ENCODE results near the gene RASGRP1. TPM values are rescaled to one million over a fixed set of nuclear protein-coding genes. Genes with fewer than 3 reads are reported as not detected.

RASGRP1 gene
- total RNA-seq, 1 experiment from 2014 or later = 2.8 TPM

- no peak overlapping the region for H3K27ac Mint-ChIP-seq
- no peaks in the 10 kb centered on the region for H3K36me3 Mint-ChIP-seq
- ATAC-seq (no peak), DNase-seq (ENCODE audit: low spot score) (no peak)
- ChIA-PET POLR2A (interaction anchor here (0.6 kb wide), 1 partner anchor 887 kb away, joined by 3 read pairs; no protein-coding TSS in a partner anchor), CTCF (interaction anchor here (1.7 to 2.1 kb wide), 2 partner anchors 132 to 563 kb away, joined by 3 to 15 read pairs; no protein-coding TSS in a partner anchor)
- H3K9me3 Mint-ChIP-seq = no peaks in the 10 kb centered on the region
- H3K27me3 Mint-ChIP-seq (ENCODE audit: low read depth) = peaks cover 12% of the 10 kb centered on the region
- H3K4me3 Mint-ChIP-seq = no peak overlapping the region
- H3K4me1 Mint-ChIP-seq = peaks cover 18% of the 10 kb centered on the region
- TF ChIP-seq, protein P1, sequence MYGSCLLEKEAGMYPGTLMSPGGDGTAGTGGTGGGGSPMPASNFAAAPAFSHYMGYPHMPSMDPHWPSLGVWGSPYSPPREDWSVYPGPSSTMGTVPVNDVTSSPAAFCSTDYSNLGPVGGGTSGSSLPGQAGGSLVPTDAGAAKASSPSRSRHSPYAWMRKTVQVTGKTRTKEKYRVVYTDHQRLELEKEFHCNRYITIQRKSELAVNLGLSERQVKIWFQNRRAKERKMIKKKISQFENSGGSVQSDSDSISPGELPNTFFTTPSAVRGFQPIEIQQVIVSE (CRISPR knock-in tag; IDR thresholded peaks at IDR 0.05; ENCODE audit: borderline replicate concordance) = no peak
- no peak for TF ChIP-seq SMAD4 (CRISPR knock-in tag; IDR thresholded peaks at IDR 0.05)
- TF ChIP-seq MAX (CRISPR knock-in tag; IDR thresholded peaks at IDR 0.05) = no peak
- TF ChIP-seq MLX (CRISPR knock-in tag; IDR thresholded peaks at IDR 0.05) = no peak
- TF ChIP-seq ATF1 (CRISPR knock-in tag; IDR thresholded peaks at IDR 0.05) = no peak
- TF ChIP-seq AFF4 (CRISPR knock-in tag; IDR thresholded peaks at IDR 0.05; ENCODE audit: borderline replicate concordance) = no peak
- TF ChIP-seq, protein P2, sequence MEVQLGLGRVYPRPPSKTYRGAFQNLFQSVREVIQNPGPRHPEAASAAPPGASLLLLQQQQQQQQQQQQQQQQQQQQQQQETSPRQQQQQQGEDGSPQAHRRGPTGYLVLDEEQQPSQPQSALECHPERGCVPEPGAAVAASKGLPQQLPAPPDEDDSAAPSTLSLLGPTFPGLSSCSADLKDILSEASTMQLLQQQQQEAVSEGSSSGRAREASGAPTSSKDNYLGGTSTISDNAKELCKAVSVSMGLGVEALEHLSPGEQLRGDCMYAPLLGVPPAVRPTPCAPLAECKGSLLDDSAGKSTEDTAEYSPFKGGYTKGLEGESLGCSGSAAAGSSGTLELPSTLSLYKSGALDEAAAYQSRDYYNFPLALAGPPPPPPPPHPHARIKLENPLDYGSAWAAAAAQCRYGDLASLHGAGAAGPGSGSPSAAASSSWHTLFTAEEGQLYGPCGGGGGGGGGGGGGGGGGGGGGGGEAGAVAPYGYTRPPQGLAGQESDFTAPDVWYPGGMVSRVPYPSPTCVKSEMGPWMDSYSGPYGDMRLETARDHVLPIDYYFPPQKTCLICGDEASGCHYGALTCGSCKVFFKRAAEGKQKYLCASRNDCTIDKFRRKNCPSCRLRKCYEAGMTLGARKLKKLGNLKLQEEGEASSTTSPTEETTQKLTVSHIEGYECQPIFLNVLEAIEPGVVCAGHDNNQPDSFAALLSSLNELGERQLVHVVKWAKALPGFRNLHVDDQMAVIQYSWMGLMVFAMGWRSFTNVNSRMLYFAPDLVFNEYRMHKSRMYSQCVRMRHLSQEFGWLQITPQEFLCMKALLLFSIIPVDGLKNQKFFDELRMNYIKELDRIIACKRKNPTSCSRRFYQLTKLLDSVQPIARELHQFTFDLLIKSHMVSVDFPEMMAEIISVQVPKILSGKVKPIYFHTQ (CRISPR knock-in tag; IDR thresholded peaks at IDR 0.05) = no peak
- TF ChIP-seq TCF7 (CRISPR knock-in tag; IDR thresholded peaks at IDR 0.05; ENCODE audit: low read depth) = no peak
- TF ChIP-seq, protein P3, sequence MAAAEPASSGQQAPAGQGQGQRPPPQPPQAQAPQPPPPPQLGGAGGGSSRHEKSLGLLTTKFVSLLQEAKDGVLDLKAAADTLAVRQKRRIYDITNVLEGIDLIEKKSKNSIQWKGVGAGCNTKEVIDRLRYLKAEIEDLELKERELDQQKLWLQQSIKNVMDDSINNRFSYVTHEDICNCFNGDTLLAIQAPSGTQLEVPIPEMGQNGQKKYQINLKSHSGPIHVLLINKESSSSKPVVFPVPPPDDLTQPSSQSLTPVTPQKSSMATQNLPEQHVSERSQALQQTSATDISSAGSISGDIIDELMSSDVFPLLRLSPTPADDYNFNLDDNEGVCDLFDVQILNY (CRISPR knock-in tag; IDR thresholded peaks at IDR 0.05) = no peak
- no peak for TF ChIP-seq HMGXB4 (CRISPR knock-in tag; IDR thresholded peaks at IDR 0.05)
- TF ChIP-seq GRHL2 (CRISPR knock-in tag; IDR thresholded peaks at IDR 0.05; ENCODE audit: insufficient replicate concordance, severe bottlenecking) = no peak
- no peak for TF ChIP-seq JAZF1 (CRISPR knock-in tag; IDR thresholded peaks at IDR 0.05)
- TF ChIP-seq CBFB (CRISPR knock-in tag; IDR thresholded peaks at IDR 0.05; ENCODE audit: low read depth) = no peak
- TF ChIP-seq, protein P4, sequence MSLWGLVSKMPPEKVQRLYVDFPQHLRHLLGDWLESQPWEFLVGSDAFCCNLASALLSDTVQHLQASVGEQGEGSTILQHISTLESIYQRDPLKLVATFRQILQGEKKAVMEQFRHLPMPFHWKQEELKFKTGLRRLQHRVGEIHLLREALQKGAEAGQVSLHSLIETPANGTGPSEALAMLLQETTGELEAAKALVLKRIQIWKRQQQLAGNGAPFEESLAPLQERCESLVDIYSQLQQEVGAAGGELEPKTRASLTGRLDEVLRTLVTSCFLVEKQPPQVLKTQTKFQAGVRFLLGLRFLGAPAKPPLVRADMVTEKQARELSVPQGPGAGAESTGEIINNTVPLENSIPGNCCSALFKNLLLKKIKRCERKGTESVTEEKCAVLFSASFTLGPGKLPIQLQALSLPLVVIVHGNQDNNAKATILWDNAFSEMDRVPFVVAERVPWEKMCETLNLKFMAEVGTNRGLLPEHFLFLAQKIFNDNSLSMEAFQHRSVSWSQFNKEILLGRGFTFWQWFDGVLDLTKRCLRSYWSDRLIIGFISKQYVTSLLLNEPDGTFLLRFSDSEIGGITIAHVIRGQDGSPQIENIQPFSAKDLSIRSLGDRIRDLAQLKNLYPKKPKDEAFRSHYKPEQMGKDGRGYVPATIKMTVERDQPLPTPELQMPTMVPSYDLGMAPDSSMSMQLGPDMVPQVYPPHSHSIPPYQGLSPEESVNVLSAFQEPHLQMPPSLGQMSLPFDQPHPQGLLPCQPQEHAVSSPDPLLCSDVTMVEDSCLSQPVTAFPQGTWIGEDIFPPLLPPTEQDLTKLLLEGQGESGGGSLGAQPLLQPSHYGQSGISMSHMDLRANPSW (CRISPR knock-in tag; conservative IDR thresholded peaks at IDR 0.05; ENCODE audit: low read depth) = no peak
- TF ChIP-seq, protein P5, sequence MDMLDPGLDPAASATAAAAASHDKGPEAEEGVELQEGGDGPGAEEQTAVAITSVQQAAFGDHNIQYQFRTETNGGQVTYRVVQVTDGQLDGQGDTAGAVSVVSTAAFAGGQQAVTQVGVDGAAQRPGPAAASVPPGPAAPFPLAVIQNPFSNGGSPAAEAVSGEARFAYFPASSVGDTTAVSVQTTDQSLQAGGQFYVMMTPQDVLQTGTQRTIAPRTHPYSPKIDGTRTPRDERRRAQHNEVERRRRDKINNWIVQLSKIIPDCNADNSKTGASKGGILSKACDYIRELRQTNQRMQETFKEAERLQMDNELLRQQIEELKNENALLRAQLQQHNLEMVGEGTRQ (CRISPR knock-in tag; IDR thresholded peaks at IDR 0.05) = no peak
- TF ChIP-seq, protein P6, sequence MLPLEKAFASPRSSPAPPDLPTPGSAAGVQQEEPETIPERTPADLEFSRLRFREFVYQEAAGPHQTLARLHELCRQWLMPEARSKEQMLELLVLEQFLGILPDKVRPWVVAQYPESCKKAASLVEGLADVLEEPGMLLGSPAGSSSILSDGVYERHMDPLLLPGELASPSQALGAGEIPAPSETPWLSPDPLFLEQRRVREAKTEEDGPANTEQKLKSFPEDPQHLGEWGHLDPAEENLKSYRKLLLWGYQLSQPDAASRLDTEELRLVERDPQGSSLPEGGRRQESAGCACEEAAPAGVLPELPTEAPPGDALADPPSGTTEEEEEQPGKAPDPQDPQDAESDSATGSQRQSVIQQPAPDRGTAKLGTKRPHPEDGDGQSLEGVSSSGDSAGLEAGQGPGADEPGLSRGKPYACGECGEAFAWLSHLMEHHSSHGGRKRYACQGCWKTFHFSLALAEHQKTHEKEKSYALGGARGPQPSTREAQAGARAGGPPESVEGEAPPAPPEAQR (CRISPR knock-in tag; IDR thresholded peaks at IDR 0.05) = no peak
Measured at GRCh38 chr15:38558372-38559059, 6.1 kb downstream of the RASGRP1 start.
